Neural cell (in vitro differentiated cells): ENCODE results near the gene FAM13B.

Experiments
- EP300 ChIP-seq: fragments of 450-650 bp; conservative IDR thresholded peaks from 2 replicates; pipeline ENCODE4 v1.6.1; 2014; ENCODE audit warnings: antibody characterized with exemption, mild to moderate bottlenecking, moderate library complexity; ENCODE audit not compliant: poor library complexity, severe bottlenecking
- EZH2 ChIP-seq: fragments of 200-600, 300-800 bp; shearing (Covaris generic), sonication (generic); IDR thresholded peaks from 2 replicates; pipeline ENCODE4 v1.6.1; 2014; ENCODE audit warnings: antibody characterized with exemption, low read length, borderline replicate concordance, mild to moderate bottlenecking; ENCODE audit not compliant: insufficient read depth, poor library complexity, severe bottlenecking
- TAF1 ChIP-seq: IDR thresholded peaks from 2 replicates; pipeline ENCODE4 v1.6.1; 2012; ENCODE audit warnings: low read depth
- TF ChIP-seq, protein P1 (sequence below): fragments of 450-650 bp; IDR thresholded peaks from 2 replicates; pipeline ENCODE4 v1.5.1; 2014; ENCODE audit warnings: antibody characterized with exemption, mild to moderate bottlenecking, moderate library complexity; ENCODE audit not compliant: poor library complexity, severe bottlenecking
- TF ChIP-seq, protein P2 (sequence below): IDR thresholded peaks from 2 replicates; pipeline ENCODE4 v1.6.1; 2012; ENCODE audit warnings: borderline replicate concordance

DNA sequence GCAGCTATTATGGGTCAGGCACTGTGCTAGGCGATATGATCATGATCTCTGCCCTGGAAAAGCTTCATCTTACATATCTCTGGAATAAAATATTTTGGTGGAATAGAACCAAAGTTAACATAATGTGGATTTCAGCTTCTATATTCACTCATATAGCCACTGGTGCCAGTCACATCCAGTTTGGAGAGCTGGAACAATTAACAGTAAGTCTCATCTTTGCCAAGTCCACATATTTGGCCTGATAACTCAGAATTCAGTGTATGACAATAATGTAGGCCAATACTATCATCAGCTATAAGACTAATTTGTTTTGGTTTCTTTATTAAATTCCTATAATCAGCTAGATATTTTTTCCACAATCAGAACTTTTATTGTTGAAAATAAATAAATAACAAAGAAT, 5.9 kb upstream of the FAM13B start:
- TF ChIP-seq EP300 (no peak), TAF1 (no peak), EZH2 (no peak)
- TF ChIP-seq, protein P1, sequence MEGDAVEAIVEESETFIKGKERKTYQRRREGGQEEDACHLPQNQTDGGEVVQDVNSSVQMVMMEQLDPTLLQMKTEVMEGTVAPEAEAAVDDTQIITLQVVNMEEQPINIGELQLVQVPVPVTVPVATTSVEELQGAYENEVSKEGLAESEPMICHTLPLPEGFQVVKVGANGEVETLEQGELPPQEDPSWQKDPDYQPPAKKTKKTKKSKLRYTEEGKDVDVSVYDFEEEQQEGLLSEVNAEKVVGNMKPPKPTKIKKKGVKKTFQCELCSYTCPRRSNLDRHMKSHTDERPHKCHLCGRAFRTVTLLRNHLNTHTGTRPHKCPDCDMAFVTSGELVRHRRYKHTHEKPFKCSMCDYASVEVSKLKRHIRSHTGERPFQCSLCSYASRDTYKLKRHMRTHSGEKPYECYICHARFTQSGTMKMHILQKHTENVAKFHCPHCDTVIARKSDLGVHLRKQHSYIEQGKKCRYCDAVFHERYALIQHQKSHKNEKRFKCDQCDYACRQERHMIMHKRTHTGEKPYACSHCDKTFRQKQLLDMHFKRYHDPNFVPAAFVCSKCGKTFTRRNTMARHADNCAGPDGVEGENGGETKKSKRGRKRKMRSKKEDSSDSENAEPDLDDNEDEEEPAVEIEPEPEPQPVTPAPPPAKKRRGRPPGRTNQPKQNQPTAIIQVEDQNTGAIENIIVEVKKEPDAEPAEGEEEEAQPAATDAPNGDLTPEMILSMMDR: no peak
- TF ChIP-seq, protein P2, sequence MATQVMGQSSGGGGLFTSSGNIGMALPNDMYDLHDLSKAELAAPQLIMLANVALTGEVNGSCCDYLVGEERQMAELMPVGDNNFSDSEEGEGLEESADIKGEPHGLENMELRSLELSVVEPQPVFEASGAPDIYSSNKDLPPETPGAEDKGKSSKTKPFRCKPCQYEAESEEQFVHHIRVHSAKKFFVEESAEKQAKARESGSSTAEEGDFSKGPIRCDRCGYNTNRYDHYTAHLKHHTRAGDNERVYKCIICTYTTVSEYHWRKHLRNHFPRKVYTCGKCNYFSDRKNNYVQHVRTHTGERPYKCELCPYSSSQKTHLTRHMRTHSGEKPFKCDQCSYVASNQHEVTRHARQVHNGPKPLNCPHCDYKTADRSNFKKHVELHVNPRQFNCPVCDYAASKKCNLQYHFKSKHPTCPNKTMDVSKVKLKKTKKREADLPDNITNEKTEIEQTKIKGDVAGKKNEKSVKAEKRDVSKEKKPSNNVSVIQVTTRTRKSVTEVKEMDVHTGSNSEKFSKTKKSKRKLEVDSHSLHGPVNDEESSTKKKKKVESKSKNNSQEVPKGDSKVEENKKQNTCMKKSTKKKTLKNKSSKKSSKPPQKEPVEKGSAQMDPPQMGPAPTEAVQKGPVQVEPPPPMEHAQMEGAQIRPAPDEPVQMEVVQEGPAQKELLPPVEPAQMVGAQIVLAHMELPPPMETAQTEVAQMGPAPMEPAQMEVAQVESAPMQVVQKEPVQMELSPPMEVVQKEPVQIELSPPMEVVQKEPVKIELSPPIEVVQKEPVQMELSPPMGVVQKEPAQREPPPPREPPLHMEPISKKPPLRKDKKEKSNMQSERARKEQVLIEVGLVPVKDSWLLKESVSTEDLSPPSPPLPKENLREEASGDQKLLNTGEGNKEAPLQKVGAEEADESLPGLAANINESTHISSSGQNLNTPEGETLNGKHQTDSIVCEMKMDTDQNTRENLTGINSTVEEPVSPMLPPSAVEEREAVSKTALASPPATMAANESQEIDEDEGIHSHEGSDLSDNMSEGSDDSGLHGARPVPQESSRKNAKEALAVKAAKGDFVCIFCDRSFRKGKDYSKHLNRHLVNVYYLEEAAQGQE: no peak
